CD14-positive monocyte (primary cell): ENCODE measurements around the gene GRN. TPM values are rescaled to one million over a fixed set of nuclear protein-coding genes. Genes with fewer than 3 reads are reported as not detected.

Experiments
- DNase-seq, 3 donors: peaks; one replicate each; pipeline ENCODE4 v3.0.0-alpha.2; 2011 to 2022
- H2AFZ ChIP-seq: 2 replicates; pipeline ENCODE4 v1.6.0; 2012; ENCODE audit warnings: mild to moderate bottlenecking, low read depth, low read length, inconsistent platforms; ENCODE audit not compliant: insufficient read depth, poor library complexity, severe bottlenecking
- H3K27ac ChIP-seq, 2 donors: 1 replicate in 1 of 2; 2 replicates in 1 of 2; pipeline ENCODE4 v1.5.1; 2012 to 2013; ENCODE audit warnings: low read length in 2 of 2, control low read depth in 1 of 2, inconsistent platforms in 1 of 2, low read depth in 1 of 2, mild to moderate bottlenecking in 1 of 2
- H3K27me3 ChIP-seq, 2 donors: one replicate each; pipeline versions ENCODE4 v1.6.0 to v1.6.1; 2011 to 2013; ENCODE audit warnings: low read length in 2 of 2; ENCODE audit not compliant: control insufficient read depth in 2 of 2, insufficient read depth in 2 of 2
- H3K36me3 ChIP-seq, 2 donors: replicated peaks in 1 of 2; 1 replicate in 1 of 2; 2 replicates in 1 of 2; pipeline versions ENCODE4 v1.5.1 to v1.6.1; 2012 to 2013; ENCODE audit warnings: low read length in 2 of 2, control low read depth in 1 of 2, inconsistent platforms in 1 of 2, mild to moderate bottlenecking in 1 of 2; ENCODE audit not compliant: insufficient read depth in 2 of 2, control insufficient read depth in 1 of 2
- H3K4me1 ChIP-seq, 2 donors: 1 replicate in 1 of 2; 2 replicates in 1 of 2; pipeline versions ENCODE4 v1.5.1 to v1.6.1; 2012 to 2013; ENCODE audit warnings: low read length in 2 of 2, control low read depth in 1 of 2, inconsistent platforms in 1 of 2, mild to moderate bottlenecking in 1 of 2, moderate library complexity in 1 of 2; ENCODE audit not compliant: insufficient read depth in 2 of 2, control insufficient read depth in 1 of 2
- H3K4me2 ChIP-seq: replicated peaks from 2 replicates; pipeline ENCODE3; 2012; ENCODE audit warnings: low read length, moderate library complexity, mild to moderate bottlenecking; ENCODE audit not compliant: poor library complexity, severe bottlenecking; ENCODE audit errors: extremely low read depth
- H3K4me3 ChIP-seq, 3 experiments: fragments of 200-600 bp in 1 of 3; sonication (generic) in 1 of 3; replicated peaks in 1 of 3; 1 replicate in 2 of 3; 2 replicates in 1 of 3; pipeline ENCODE4 v1.5.1; 2011 to 2013; ENCODE audit warnings: low read length in 3 of 3, mild to moderate bottlenecking in 3 of 3, control low read depth in 2 of 3, low read depth in 2 of 3, inconsistent platforms in 1 of 3, moderate library complexity in 1 of 3
- H3K79me2 ChIP-seq: 2 replicates; pipeline ENCODE4 v1.6.0; 2012; ENCODE audit warnings: mild to moderate bottlenecking, control low read depth, inconsistent platforms, low read length, moderate library complexity; ENCODE audit not compliant: insufficient read depth
- H3K9ac ChIP-seq: 2 replicates; pipeline ENCODE4 v1.6.0; 2017; ENCODE audit warnings: low read length, mild to moderate bottlenecking; ENCODE audit not compliant: insufficient read depth, poor library complexity, severe bottlenecking
- H3K9me3 ChIP-seq, 2 donors: replicated peaks in 1 of 2; 1 replicate in 1 of 2; 2 replicates in 1 of 2; pipeline versions ENCODE4 v1.5.1 to v1.6.1; 2012 to 2013; ENCODE audit warnings: low read length in 2 of 2, control low read depth in 1 of 2; ENCODE audit not compliant: control insufficient read depth in 1 of 2, insufficient read depth in 1 of 2
- H4K20me1 ChIP-seq: 2 replicates; pipeline ENCODE4 v1.6.0; 2012; ENCODE audit warnings: mild to moderate bottlenecking, low read length, control low read depth, moderate library complexity; ENCODE audit not compliant: insufficient read depth
- H3K27ac Mint-ChIP-seq, 7 donors: one replicate each; pipeline ENCODE4 v1.8.0; 2020; ENCODE audit warnings: mild to moderate bottlenecking in 7 of 7, mixed read lengths in 7 of 7, moderate library complexity in 6 of 7, inconsistent platforms in 2 of 7
- H3K27me3 Mint-ChIP-seq, 3 donors: one replicate each; pipeline ENCODE4 v1.8.0; 2021 to 2022; ENCODE audit warnings: low read depth in 3 of 3, mild to moderate bottlenecking in 3 of 3, mixed read lengths in 3 of 3, moderate library complexity in 3 of 3, inconsistent platforms in 1 of 3
- H3K36me3 Mint-ChIP-seq, 2 donors: one replicate each; pipeline ENCODE4 v1.8.0; 2020; ENCODE audit warnings: mixed read lengths in 2 of 2, inconsistent platforms in 1 of 2, mild to moderate bottlenecking in 1 of 2
- H3K4me1 Mint-ChIP-seq: one replicate; pipeline ENCODE4 v1.8.0; 2020; ENCODE audit warnings: mild to moderate bottlenecking, mixed read lengths
- H3K4me3 Mint-ChIP-seq, 2 donors: one replicate each; pipeline ENCODE4 v1.8.0; 2020; ENCODE audit warnings: mild to moderate bottlenecking in 2 of 2, mixed read lengths in 2 of 2, moderate library complexity in 1 of 2
- H3K9me3 Mint-ChIP-seq, 7 donors: one replicate each; pipeline ENCODE4 v1.8.0; 2020 to 2022; ENCODE audit warnings: mixed read lengths in 7 of 7, mild to moderate bottlenecking in 6 of 7, moderate library complexity in 6 of 7, inconsistent platforms in 2 of 7
- CTCF ChIP-seq: fragments of 200-600 bp; IDR thresholded peaks from one replicate; pipeline ENCODE4 v1.8.0; 2022; ENCODE audit warnings: antibody characterized with exemption, mild to moderate bottlenecking
- WGBS: methylation state at CpG from one replicate; pipeline ENCODE4 v1.1.5; 2013; ENCODE audit warnings: missing lambda C conversion rate; ENCODE audit not compliant: insufficient coverage; 5-methylcytosine and 5-hydroxymethylcytosine counted together
- intact Hi-C, 2 donors: fragments of 100-400 bp; cut with micrococcal nuclease; formaldehyde crosslinking; loops; one replicate each; pipeline versions ENCODE4 v1.15.0 to v1.15.1; 2023
- polyA plus RNA-seq, 3 donors: library from polyadenylated mRNA; depleted of rRNA in 1 of 3; unstranded in 2 of 3; stranded (reverse) in 1 of 3; fragments of 300-500 nt in 2 of 3; fragments of >200 nt in 1 of 3; fragmentation: Illumina TruSeq in 2 of 3; gene quantifications; 1 replicate in 2 of 3; 2 replicates in 1 of 3; pipeline ENCODE4 v1.2.3, GENCODE V29; 2012 to 2021

Gene GRN
- polyA plus RNA-seq, 3 donors: 1,303 to 1,960 (median 1,361) TPM

GRCh38 chr17:44318077-44318892, 26.8 kb upstream of the GRN start:
- no peak overlapping the region for H3K4me3 Mint-ChIP-seq
- peaks cover 5 to 14% of the 10 kb centered on the region in 2 donors for H3K4me1 ChIP-seq
- intact Hi-C loops: loop anchor here in 1 of 2 donors (5.0 kb wide), 1 partner anchor 34 kb away; no protein-coding TSS in a partner anchor

More at GRCh38 chr17:44318077-44318892, 26.8 kb upstream of the GRN start:
- DNase-seq: no peak
- Histone ChIP-seq H3K4me2 (no peak overlapping the region), H3K79me2 (no peaks in the 10 kb centered on the region), H4K20me1 (no peaks in the 10 kb centered on the region), H3K9me3 (peaks cover 4 to 19% of the 10 kb centered on the region in 2 donors), H2AFZ (no peak overlapping the region), H3K27ac (no peak overlapping the region), H3K4me3 (no peak overlapping the region), H3K9ac (no peak overlapping the region), H3K27me3 (peaks cover 29 to 50% of the 10 kb centered on the region in 2 donors), H3K36me3 (peaks cover 27 to 34% of the 10 kb centered on the region in 2 donors)
- peaks cover 46 to 52% (median 52%) of the 10 kb centered on the region in 3 donors for H3K27me3 Mint-ChIP-seq
- H3K36me3 Mint-ChIP-seq: peaks cover 42 to 45% of the 10 kb centered on the region in 2 donors
- H3K4me1 Mint-ChIP-seq: peaks cover 17% of the 10 kb centered on the region
- H3K27ac Mint-ChIP-seq: peak overlapping the region in 1 of 7 donors; percentile 68
- no peak for TF ChIP-seq CTCF
- 82% methylated on average over 14 of the region's 15 CpGs for WGBS
- peaks cover 3 to 20% (median 14%) of the 10 kb centered on the region in 7 donors for H3K9me3 Mint-ChIP-seq
